B cell (primary cell): ENCODE results near the gene TTC22. TPM values are rescaled to one million over a fixed set of nuclear protein-coding genes. Genes with fewer than 3 reads are reported as not detected.

Experiments
- ATAC-seq: fragments of 200-7000 bp; cut with Tn5 transposase; one replicate; pipeline ENCODE4 v1.10.0; 2021; ENCODE audit warnings: low read depth, mild to moderate bottlenecking, moderate number of reproducible peaks, moderate library complexity
- CTCF ChIA-PET: fragments of 350-600 bp; sonication (Branson Sonifier 250); formaldehyde crosslinking; loops from one replicate; lab custom pipeline; 2021; ENCODE audit warnings: antibody characterized with exemption, inconsistent platforms; lab: Charles Lee
- POLR2A ChIA-PET: fragments of 350-600 bp; sonication (Branson Sonifier 250); formaldehyde crosslinking; loops from one replicate; lab custom pipeline; 2021; ENCODE audit warnings: antibody characterized with exemption; lab: Charles Lee
- DNase-seq: peaks from one replicate; pipeline ENCODE4 v3.0.0; 2013
- H2AFZ ChIP-seq: 2 replicates; pipeline ENCODE4 v1.6.1; 2012; ENCODE audit warnings: mild to moderate bottlenecking, low read depth, low read length; ENCODE audit not compliant: insufficient read depth, poor library complexity, severe bottlenecking
- H3K27ac ChIP-seq, 2 donors: 1 replicate in 1 of 2; 2 replicates in 1 of 2; pipeline ENCODE4 v1.5.1; 2012 to 2013; ENCODE audit warnings: low read length in 2 of 2, mild to moderate bottlenecking in 2 of 2, moderate library complexity in 1 of 2
- H3K27me3 ChIP-seq, 4 experiments: fragments of 200-600 bp in 1 of 4; sonication (generic) in 1 of 4; replicated peaks in 1 of 4; 1 replicate in 2 of 4; 2 replicates in 2 of 4; pipeline versions ENCODE4 v1.6.1 to v1.7.0; 2013 to 2016; ENCODE audit warnings: low read length in 3 of 4, mild to moderate bottlenecking in 2 of 4, mixed read lengths in 1 of 4, moderate library complexity in 1 of 4; ENCODE audit not compliant: insufficient read depth in 4 of 4, control insufficient read depth in 3 of 4; ENCODE audit errors: control extremely low read depth in 1 of 4
- H3K36me3 ChIP-seq, 2 experiments: replicated peaks in 1 of 2; 1 replicate in 1 of 2; 2 replicates in 1 of 2; pipeline versions ENCODE4 v1.6.1 to v1.7.1; 2013; ENCODE audit warnings: low read length in 1 of 2; ENCODE audit not compliant: insufficient read depth in 2 of 2, control insufficient read depth in 1 of 2; ENCODE audit errors: control extremely low read depth in 1 of 2, extremely low read depth in 1 of 2
- H3K4me1 ChIP-seq, 2 donors: fragments of 200-600 bp in 1 of 2; sonication (generic) in 1 of 2; 1 replicate in 1 of 2; 2 replicates in 1 of 2; pipeline versions ENCODE4 v1.5.1 to v1.6.1; 2013 to 2017; ENCODE audit warnings: low read length in 2 of 2; ENCODE audit not compliant: control insufficient read depth in 2 of 2, insufficient read depth in 2 of 2
- H3K4me2 ChIP-seq: replicated peaks from 2 replicates; pipeline ENCODE3; 2012; ENCODE audit warnings: mild to moderate bottlenecking, low read depth, low read length; ENCODE audit not compliant: poor library complexity, severe bottlenecking
- H3K4me3 ChIP-seq, 5 experiments: fragments of 200-600 bp in 1 of 5; sonication (generic) in 1 of 5; 1 replicate in 3 of 5; 2 replicates in 2 of 5; pipeline versions ENCODE4 v1.5.1 to v1.7.0; 2011 to 2016; ENCODE audit warnings: low read length in 4 of 5, mild to moderate bottlenecking in 4 of 5, low read depth in 2 of 5, control low read depth in 1 of 5, moderate library complexity in 1 of 5; ENCODE audit not compliant: insufficient read depth in 1 of 5; ENCODE audit errors: control extremely low read depth in 1 of 5, extremely low read depth in 1 of 5
- H3K79me2 ChIP-seq: fragments of 200-600 bp; sonication (generic); one replicate; pipeline ENCODE4 v1.6.0; 2016; ENCODE audit warnings: low read length; ENCODE audit not compliant: control insufficient read depth, insufficient read depth
- H3K9ac ChIP-seq: fragments of 200-600 bp; sonication (generic); 2 replicates; pipeline ENCODE4 v1.6.1; 2017; ENCODE audit warnings: mild to moderate bottlenecking, low read length, moderate library complexity
- H3K9me3 ChIP-seq, 3 donors: one replicate each; pipeline versions ENCODE4 v1.6.1 to v1.7.1; 2013; ENCODE audit warnings: low read length in 2 of 3; ENCODE audit not compliant: control insufficient read depth in 2 of 3, insufficient read depth in 1 of 3; ENCODE audit errors: control extremely low read depth in 1 of 3
- H4K20me1 ChIP-seq: 2 replicates; pipeline ENCODE4 v1.6.0; 2012; ENCODE audit warnings: mild to moderate bottlenecking, low read length; ENCODE audit not compliant: insufficient read depth, control insufficient read depth, poor library complexity, severe bottlenecking
- H3K27ac Mint-ChIP-seq: one replicate; pipeline ENCODE4 v1.8.0; 2021; ENCODE audit warnings: mixed read lengths
- H3K27me3 Mint-ChIP-seq: one replicate; pipeline ENCODE4 v1.8.0; 2021; ENCODE audit warnings: mixed read lengths
- H3K4me1 Mint-ChIP-seq: one replicate; pipeline ENCODE4 v1.8.0; 2021; ENCODE audit warnings: mixed read lengths
- H3K4me3 Mint-ChIP-seq: one replicate; pipeline ENCODE4 v1.8.0; 2021; ENCODE audit warnings: mixed read lengths
- H3K9me3 Mint-ChIP-seq: one replicate; pipeline ENCODE4 v1.8.0; 2022; ENCODE audit warnings: mixed read lengths; ENCODE audit not compliant: insufficient read depth
- CTCF ChIP-seq: fragments of 200-600 bp; IDR thresholded peaks from one replicate; pipeline ENCODE4 v1.8.0; 2022; ENCODE audit warnings: antibody characterized with exemption, mild to moderate bottlenecking
- EZH2 ChIP-seq: IDR thresholded peaks from 2 replicates; pipeline ENCODE4 v1.6.1; 2012; ENCODE audit warnings: borderline replicate concordance, low read depth, mild to moderate bottlenecking, moderate library complexity, low read length; ENCODE audit not compliant: insufficient read depth, poor library complexity, severe bottlenecking
- WGBS: methylation state at CpG from one replicate; pipeline ENCODE4 v1.1.5; 2013; ENCODE audit warnings: missing lambda C conversion rate; ENCODE audit not compliant: insufficient coverage; 5-methylcytosine and 5-hydroxymethylcytosine counted together
- intact Hi-C: fragments of 100-400 bp; cut with micrococcal nuclease; formaldehyde crosslinking; loops from one replicate; pipeline ENCODE4 v1.10.0; 2022
- polyA plus RNA-seq: library from polyadenylated mRNA; depleted of rRNA; stranded (reverse); fragments of >200 nt; gene quantifications from 2 replicates; pipeline ENCODE4 v1.2.3, GENCODE V29; 2012
- total RNA-seq, 2 donors: library from RNA; stranded (reverse); fragments of 120-200 nt in 1 of 2; gene quantifications; 1 replicate in 1 of 2; 2 replicates in 1 of 2; pipeline versions ENCODE4 v1.2.3 to v1.2.4, GENCODE V29; 2013 to 2022

TTC22 gene
- total and polyA plus RNA-seq, 2 donors (not counting 1 experiment from before 2014, with no cell fraction given), result 7.8 to 10.9 TPM

- no peak overlapping the region for H3K27ac Mint-ChIP-seq
- Histone ChIP-seq H3K4me3 (no peak overlapping the region), H4K20me1 (no peaks in the 10 kb centered on the region), H3K36me3 (no peaks in the 10 kb centered on the region), H3K4me2 (no peak overlapping the region), H3K27me3 (no peaks in the 10 kb centered on the region), H3K9ac (no peak overlapping the region), H2AFZ (no peak overlapping the region), H3K27ac (no peak overlapping the region), H3K4me1 (no peaks in the 10 kb centered on the region), H3K79me2 (no peaks in the 10 kb centered on the region), H3K9me3 (no peaks in the 10 kb centered on the region)
- intact Hi-C loops, result no loop called here
- DNase-seq (no peak), ATAC-seq (no peak)
- H3K27me3 Mint-ChIP-seq, result no peaks in the 10 kb centered on the region
- ChIA-PET CTCF (no interaction called here), POLR2A (no interaction called here)
- no peak for TF ChIP-seq EZH2
- no peak for TF ChIP-seq CTCF
- 92% methylated on average over 4 of the region's 7 CpGs for WGBS
- no peaks in the 10 kb centered on the region for H3K9me3 Mint-ChIP-seq
- peaks cover 3% of the 10 kb centered on the region for H3K4me1 Mint-ChIP-seq
- no peak overlapping the region for H3K4me3 Mint-ChIP-seq
Measured at GRCh38 chr1:54807756-54808155, 6.6 kb upstream of the TTC22 start.

- H3K36me3 ChIP-seq, result no peaks in the 10 kb centered on the region
- Mint-ChIP-seq H3K9me3 (no peaks in the 10 kb centered on the region), H3K4me3 (no peak overlapping the region), H3K27ac (no peak overlapping the region), H3K4me1 (peaks cover 3% of the 10 kb centered on the region), H3K27me3 (no peaks in the 10 kb centered on the region)
- CTCF ChIA-PET, result no interaction called here
- intact Hi-C loops, result no loop called here
- H3K79me2 ChIP-seq, result no peaks in the 10 kb centered on the region
- H3K9ac ChIP-seq, result no peak overlapping the region
- H2AFZ ChIP-seq, result no peak overlapping the region
- H4K20me1 ChIP-seq, result no peaks in the 10 kb centered on the region
- no peaks in the 10 kb centered on the region for H3K9me3 ChIP-seq
- H3K4me2 ChIP-seq, result no peak overlapping the region
- H3K4me1 ChIP-seq, result no peaks in the 10 kb centered on the region
- POLR2A ChIA-PET, result no interaction called here
- H3K27ac ChIP-seq, result no peak overlapping the region
- H3K4me3 ChIP-seq, result no peak overlapping the region
- TF ChIP-seq CTCF (no peak), EZH2 (no peak)
- 86% methylated on average over 11 of the region's 11 CpGs for WGBS
- ATAC-seq (no peak), DNase-seq (no peak)
- H3K27me3 ChIP-seq, result no peaks in the 10 kb centered on the region
Measured at GRCh38 chr1:54806931-54807611, 5.9 kb upstream of the TTC22 start.
